IPS-18a (cell line): ENCODE measurements around the gene TFG.
"Not testable (repeated sequence)": the region's sequence is repeated elsewhere in the genome, so short reads cannot be mapped to it uniquely, and the experiment has no call there.

ENCODE experiments used
- H3K27ac ChIP-seq: one replicate; pipeline ENCODE4 v1.5.1; 2013; ENCODE audit warnings: low read length
- H3K27me3 ChIP-seq: one replicate; pipeline ENCODE4 v1.6.1; 2013; ENCODE audit warnings: mild to moderate bottlenecking, low read length; ENCODE audit not compliant: control insufficient read depth, insufficient read depth
- H3K36me3 ChIP-seq: one replicate; pipeline ENCODE4 v1.6.1; 2013; ENCODE audit warnings: low read depth, low read length; ENCODE audit not compliant: control insufficient read depth
- H3K4me1 ChIP-seq: one replicate; pipeline ENCODE4 v1.6.1; 2013; ENCODE audit warnings: low read depth, low read length; ENCODE audit not compliant: control insufficient read depth
- H3K4me3 ChIP-seq: one replicate; pipeline ENCODE4 v1.5.1; 2013; ENCODE audit warnings: low read length
- H3K9ac ChIP-seq: one replicate; pipeline ENCODE4 v1.6.1; 2013; ENCODE audit warnings: mild to moderate bottlenecking, low read length, moderate library complexity
- H3K9me3 ChIP-seq: one replicate; pipeline ENCODE4 v1.6.1; 2013; ENCODE audit warnings: low read depth, low read length; ENCODE audit not compliant: control insufficient read depth

The TFG gene

DNA sequence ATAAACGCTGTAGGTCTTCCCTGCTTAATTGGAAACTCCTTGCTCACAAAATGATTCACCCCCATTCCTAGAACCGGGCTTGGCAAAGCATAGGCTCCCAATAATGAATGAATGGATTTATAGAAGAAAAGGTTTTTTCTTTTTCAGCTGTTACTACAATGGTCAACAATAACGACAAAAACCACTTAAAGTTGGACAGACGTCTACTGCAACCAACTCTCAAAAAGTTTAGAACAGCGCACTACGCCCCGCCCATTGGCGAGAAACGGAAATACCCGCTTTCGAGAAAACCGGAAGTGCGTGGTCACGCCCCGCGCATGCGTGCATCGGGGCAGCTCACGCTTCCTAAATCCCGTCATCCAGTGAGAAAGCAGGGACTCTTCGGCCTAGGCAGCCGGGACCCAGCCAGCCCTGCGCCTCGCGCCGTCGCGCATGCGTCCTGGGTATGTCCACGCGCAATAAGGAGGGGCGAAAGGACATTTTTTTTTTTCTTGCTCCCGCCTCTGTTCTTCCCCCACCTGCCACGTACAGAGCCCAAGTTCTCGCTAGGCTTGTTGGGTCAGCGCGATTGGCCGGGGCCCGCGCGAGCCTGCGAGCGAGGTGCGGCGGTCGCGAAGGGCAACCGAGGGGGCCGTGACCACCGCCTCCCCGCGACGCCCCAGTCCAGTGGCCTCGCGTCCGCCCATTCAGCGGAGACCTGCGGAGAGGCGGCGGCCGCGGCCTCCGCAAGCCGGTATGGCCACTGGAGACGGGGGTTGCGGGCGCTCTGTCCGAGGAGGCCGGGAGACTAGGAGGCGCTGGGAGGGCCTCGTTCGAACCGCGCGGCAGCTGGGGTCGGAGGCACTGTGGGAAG lies at the start of gene TFG:
TFG (plus strand) TSS at position 506 of the 853 bp plus-strand sequence. CDS start 4,192 bp downstream, outside the sequence.
- peak within 1 kb of the TSS; percentile 91 for H3K9ac ChIP-seq
- H3K36me3 ChIP-seq = peaks cover 13% of the 10 kb centered on the region
- H3K9me3 ChIP-seq = no peaks in the 10 kb centered on the region
- peaks cover 41% of the 10 kb centered on the region for H3K27me3 ChIP-seq
- H3K4me3 ChIP-seq = peak within 1 kb of the TSS; percentile 92
- H3K4me1 ChIP-seq = peaks cover 8% of the 10 kb centered on the region
- peak within 1 kb of the TSS; percentile 78 for H3K27ac ChIP-seq

DNA sequence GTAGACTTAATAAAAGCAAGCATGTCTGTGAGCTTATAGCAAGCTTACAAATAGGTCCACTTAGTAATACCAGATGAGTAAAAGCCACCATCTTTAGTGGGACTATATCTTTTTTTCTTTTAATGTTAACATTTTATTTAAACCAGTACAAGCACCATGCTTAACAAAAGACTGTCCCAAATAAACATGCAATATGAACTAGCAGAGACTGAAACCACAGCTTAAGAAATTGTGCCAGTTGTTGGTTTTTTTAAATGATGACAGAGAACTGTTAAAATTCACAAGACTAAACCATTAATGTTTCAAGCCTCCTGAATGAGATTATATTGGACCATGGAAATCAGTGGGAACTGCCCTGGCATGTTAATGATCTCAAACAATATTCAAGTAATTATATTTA lies 48.0 kb upstream of the TFG start:
- H3K4me3 ChIP-seq, H3K9ac ChIP-seq, H3K36me3 ChIP-seq, H3K9me3 ChIP-seq, H3K27ac ChIP-seq, H3K4me1 ChIP-seq, H3K27me3 ChIP-seq: not testable (repeated sequence)

DNA sequence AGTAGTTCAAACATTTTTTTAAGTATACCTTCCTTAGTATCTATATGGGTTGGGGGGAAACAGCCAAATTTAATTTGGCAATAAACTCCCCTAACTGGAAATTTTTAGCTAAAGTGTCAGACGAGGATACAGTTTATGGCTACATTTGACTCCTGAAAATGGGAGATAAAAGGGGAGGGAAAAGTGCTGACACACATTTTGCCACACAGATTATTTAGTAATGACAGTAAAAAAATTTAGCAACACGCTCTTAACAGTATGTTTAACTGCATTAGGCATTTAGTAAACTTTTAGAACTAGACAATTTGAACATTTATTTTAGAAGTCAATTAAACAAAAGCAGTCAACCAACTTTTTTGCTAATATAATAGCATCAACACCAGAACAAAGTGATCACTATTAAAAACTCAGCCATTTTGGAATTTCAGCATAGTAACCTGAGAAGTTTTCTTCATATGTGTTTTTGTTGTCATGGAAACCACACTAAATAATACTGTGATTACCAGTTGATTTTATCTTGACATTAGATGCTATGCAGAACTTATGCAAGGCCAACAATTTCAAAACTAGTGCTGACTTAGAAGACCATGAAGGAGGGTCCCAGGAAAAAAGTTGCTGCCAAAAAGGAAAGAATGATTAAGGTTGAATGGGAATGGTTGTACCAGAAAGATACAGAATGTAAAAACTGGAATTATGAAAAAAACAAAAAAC lies 47.0 kb upstream of the TFG start:
- no peaks in the 10 kb centered on the region for H3K27me3 ChIP-seq
- H3K9ac ChIP-seq = no peak overlapping the region
- H3K4me3 ChIP-seq = no peak overlapping the region
- H3K27ac ChIP-seq = no peak overlapping the region
- H3K4me1 ChIP-seq = peaks cover 6% of the 10 kb centered on the region
- H3K9me3 ChIP-seq = no peaks in the 10 kb centered on the region
- no peaks in the 10 kb centered on the region for H3K36me3 ChIP-seq

DNA sequence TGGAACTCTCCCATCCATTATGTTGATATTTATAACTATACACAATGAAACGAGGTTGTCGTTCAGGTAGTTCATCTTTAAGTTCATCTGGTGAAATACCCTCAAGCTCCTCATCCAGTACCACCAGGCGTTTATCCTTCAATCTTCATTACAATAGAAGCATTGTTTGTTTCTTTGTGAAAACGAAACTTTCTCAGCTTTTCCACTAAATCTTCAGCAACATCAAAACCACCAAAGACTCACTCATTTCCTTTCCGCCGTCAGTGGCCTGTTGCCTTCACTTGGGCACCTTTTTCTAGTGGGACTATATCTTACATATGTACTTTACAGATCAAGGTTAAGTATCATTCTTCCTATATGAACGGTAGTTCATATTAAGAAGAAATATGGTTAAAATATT lies 44.1 kb upstream of the TFG start:
- H3K4me3 ChIP-seq = no peak overlapping the region
- peaks cover 6% of the 10 kb centered on the region for H3K4me1 ChIP-seq
- H3K9ac ChIP-seq = no peak overlapping the region
- H3K36me3 ChIP-seq = no peaks in the 10 kb centered on the region
- H3K27ac ChIP-seq = no peak overlapping the region
- H3K27me3 ChIP-seq = no peaks in the 10 kb centered on the region
- no peaks in the 10 kb centered on the region for H3K9me3 ChIP-seq

DNA sequence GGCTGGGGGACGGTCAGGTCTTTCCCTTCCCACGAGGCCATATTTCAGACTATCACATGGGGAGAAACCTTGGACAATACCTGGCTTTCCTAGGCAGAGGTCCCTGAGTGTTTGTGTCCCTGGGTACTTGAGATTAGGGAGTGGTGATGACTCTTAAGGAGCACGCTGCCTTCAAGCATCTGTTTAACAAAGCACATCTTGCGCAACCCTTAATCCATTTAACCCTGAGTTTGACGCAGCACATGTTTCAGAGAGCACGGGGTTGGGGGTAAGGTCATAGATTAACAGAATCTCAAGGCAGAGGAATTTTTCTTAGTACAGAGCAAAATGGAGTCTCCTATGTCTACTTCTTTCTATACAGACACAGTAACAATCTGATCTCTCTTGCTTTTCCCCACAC lies 42.6 kb upstream of the TFG start:
- H3K4me3 ChIP-seq, H3K4me1 ChIP-seq, H3K9ac ChIP-seq, H3K36me3 ChIP-seq, H3K9me3 ChIP-seq, H3K27ac ChIP-seq, H3K27me3 ChIP-seq: not testable (repeated sequence)

DNA sequence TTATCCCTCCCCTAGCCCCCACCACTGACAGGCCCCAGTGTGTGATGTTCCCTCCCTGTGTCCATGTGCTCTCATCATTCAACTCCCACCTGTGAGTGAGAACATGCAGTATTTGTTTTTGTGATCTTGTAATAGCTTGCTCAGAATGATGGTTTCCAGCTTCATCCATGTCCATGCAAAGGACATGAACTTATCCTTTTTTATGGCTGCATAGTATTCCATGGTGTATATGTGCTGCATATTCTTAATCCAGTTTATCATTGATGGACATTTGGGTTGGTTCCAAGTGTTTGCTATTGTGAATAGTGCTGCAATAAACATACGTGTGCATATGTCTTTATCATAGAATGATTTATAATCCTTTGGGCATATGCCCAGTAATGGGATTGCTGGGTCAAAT lies 42.0 kb upstream of the TFG start:
- H3K36me3 ChIP-seq, H3K4me1 ChIP-seq, H3K27ac ChIP-seq, H3K27me3 ChIP-seq, H3K9me3 ChIP-seq, H3K4me3 ChIP-seq, H3K9ac ChIP-seq: not testable (repeated sequence)

DNA sequence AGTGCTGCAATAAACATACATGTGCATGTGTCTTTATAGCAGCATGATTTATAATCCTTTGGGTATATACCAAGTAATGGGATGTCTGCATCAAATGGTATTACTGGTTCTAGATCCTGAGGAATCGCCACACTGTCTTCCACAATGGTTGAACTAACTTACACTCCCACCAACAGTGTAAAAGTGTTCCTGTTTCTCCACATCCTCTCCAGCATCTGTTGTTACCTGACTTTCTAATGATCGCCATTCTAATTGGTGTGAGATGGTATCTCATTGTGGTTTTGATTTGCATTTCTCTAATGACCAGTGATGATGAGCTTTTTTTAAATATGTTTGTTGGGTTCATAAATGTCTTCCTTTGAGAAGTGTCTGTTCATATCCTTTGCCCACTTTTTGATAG lies 38.3 kb upstream of the TFG start:
- not testable (repeated sequence) for H3K4me1 ChIP-seq, H3K4me3 ChIP-seq, H3K27me3 ChIP-seq, H3K36me3 ChIP-seq, H3K27ac ChIP-seq, H3K9ac ChIP-seq, H3K9me3 ChIP-seq

DNA sequence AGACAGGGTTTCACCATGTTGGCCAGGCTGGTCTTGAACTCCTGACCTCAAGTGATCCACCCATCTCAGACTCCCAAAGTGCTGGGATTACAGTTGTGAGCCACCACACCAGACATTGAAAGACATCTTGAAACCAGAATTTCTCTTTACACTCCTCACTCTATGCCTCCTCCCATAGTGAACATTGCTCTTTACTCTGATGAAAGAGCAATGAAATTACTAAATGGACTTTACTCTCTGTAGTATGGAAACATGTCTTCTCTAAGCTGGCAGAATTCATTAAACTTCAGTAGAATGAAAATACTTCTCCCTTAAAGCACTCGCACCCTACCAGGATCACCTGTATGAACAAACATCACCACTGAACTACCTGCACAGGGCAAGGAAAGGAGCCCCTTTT lies 27.8 kb upstream of the TFG start:
- H3K9ac ChIP-seq = no peak overlapping the region
- no peak overlapping the region for H3K27ac ChIP-seq
- H3K4me1 ChIP-seq = no peaks in the 10 kb centered on the region

DNA sequence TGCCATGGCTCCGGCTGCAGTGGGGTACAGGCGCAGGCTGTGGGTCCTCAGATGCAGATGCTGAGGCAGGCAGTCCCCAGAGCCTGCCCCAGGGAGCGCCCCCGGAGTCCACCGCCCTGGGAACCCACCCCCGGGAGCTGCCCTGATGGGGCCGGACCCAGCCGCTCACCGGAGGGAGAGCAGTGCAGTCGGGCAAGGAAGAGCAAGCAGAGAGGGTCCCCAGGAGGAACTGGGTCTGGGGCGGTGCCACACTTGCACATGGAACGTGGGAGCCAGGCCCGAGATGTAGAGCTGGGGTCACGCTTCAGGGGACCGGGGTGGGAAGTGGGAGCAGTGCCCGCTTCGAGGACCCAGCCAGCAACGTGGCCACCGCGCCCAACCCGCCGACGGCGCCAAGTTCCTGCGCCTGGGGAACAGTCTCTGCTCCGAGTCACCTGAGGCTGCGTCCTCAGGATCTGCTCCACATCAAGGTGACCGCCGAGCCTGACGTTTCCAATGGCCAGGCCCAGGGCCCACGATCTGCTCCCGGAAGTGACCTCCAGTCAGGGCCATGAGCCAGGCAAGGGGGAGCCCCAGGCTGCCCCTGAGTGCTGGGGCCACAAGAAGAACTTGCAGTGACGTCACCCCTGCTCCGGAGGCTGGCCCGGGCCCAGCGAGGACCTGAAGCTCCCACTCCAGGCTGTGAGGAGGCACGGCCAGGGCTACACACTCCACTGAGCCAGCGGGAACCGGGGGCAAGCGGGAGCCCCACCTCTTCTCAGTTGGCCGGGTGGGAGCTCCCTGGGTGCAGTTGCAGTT lies 27.0 kb upstream of the TFG start:
- no peaks in the 10 kb centered on the region for H3K27me3 ChIP-seq
- no peak overlapping the region for H3K27ac ChIP-seq
- H3K9me3 ChIP-seq = no peaks in the 10 kb centered on the region
- H3K9ac ChIP-seq = no peak overlapping the region
- no peaks in the 10 kb centered on the region for H3K4me1 ChIP-seq
- H3K4me3 ChIP-seq = no peak overlapping the region
- no peaks in the 10 kb centered on the region for H3K36me3 ChIP-seq

More for the DNA sequence above, 27.8 kb upstream of the TFG start:
- Histone ChIP-seq H3K4me3 (no peak overlapping the region), H3K36me3 (no peaks in the 10 kb centered on the region), H3K27me3 (no peaks in the 10 kb centered on the region), H3K9me3 (no peaks in the 10 kb centered on the region)

DNA sequence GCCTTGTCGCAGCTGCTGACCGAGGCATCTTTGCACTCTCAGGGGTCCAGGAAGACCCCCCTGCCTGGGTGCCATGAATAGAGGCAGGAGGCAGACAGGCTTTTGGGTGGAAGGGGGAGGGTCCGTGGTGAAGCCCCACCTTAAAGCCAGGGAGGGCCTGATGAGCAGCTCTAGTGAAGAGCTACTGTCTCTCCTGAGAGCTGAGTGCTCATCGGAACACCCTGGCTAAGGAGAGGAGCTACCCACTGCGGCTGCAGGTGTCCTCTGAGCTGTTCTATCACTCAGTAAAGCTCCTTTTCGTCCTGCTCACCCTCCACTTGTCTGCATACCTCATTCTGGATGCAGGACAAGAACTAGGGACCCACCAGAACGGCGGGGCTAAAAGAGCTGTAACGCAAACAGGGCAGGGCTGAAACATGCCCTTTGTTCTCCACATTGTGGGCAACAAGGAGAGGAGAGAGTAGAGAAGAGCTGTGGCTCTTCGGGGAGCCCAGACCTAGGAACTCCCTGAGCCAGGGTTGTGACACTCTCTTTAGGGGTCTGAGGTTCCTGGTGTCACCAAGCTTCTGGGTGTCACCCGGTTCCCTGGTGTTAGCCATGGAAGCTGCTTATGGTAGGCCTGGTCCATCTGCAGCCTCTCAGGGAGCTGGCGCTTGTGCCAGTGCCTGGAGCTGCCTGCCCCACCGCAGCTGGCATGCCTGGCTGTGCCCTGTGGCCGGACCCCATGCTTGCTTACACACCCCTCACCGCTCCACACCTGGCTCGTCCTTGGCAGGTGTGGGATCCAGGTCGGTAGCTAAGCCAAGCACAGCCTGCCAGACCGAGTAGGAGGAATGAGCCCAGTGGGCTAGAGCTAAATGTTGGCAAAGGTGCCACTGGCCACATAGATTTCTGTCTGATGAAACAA lies 26.2 kb upstream of the TFG start:
- H3K27ac ChIP-seq = no peak overlapping the region
- H3K9ac ChIP-seq = no peak overlapping the region
- no peaks in the 10 kb centered on the region for H3K9me3 ChIP-seq

DNA sequence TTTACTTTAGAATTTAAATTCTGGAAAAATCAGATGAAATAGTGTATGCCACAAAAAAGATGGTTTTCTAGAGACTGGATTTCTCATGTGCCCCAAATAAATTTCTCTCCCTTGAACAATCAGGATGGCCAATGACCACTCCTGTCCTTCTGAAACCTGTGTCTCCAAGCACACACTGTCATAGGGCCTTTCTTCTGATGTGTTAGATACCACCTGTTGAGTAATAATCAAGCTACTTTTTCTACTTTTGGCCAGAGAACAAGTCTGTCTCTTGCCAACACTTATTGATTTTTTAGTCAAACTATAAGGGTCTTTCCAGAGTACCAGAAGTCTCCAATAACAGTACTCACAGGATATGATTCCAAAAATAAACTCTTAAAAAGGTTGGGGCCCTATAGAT lies 16.1 kb upstream of the TFG start:
- Histone ChIP-seq H3K27ac (no peak overlapping the region), H3K4me1 (no peaks in the 10 kb centered on the region), H3K9ac (no peak overlapping the region), H3K36me3 (no peaks in the 10 kb centered on the region), H3K27me3 (peaks cover 4% of the 10 kb centered on the region), H3K4me3 (no peak overlapping the region), H3K9me3 (no peaks in the 10 kb centered on the region)

More for the DNA sequence above, 26.2 kb upstream of the TFG start:
- H3K4me3 ChIP-seq = no peak overlapping the region
- no peaks in the 10 kb centered on the region for H3K4me1 ChIP-seq
- H3K27me3 ChIP-seq = no peaks in the 10 kb centered on the region
- no peaks in the 10 kb centered on the region for H3K36me3 ChIP-seq
